Retinal pigment epithelial cell (primary cell): Measurements from ENCODE around the gene ERICH2.

Experiments
- DNase-seq: peaks from one replicate; pipeline ENCODE4 v3.0.0-alpha.2; 2010; ENCODE audit warnings: low read depth
- H3K4me3 ChIP-seq: 2 replicates; pipeline ENCODE4 v1.5.1; 2011; ENCODE audit warnings: mild to moderate bottlenecking, low read length, control low read depth, moderate library complexity
- TF ChIP-seq, protein P1 (sequence below): conservative IDR thresholded peaks from 2 replicates; pipeline ENCODE4 v1.5.1; 2011; ENCODE audit warnings: low read depth, low read length, control low read depth, inconsistent platforms

Gene ERICH2

DNA sequence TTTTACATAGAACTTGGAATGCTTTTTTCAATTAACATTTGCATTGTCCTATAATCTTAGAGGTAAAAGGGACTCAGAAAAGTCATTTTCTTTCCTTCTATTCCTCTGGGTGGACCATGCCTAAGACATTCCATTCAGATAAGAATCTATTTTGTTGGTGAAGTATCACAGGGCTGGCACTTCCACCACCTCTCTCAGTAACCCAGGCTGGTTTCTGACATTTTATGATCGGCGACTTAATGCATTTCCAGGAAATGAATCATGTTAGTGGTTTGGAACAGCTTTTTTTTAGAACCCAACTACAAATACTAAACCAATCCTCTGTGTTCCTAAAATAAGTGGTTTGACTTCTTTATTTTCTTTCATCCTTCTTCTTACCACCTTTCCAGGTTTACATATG is 73.5 kb downstream of the ERICH2 start:
- TF ChIP-seq, protein P1, sequence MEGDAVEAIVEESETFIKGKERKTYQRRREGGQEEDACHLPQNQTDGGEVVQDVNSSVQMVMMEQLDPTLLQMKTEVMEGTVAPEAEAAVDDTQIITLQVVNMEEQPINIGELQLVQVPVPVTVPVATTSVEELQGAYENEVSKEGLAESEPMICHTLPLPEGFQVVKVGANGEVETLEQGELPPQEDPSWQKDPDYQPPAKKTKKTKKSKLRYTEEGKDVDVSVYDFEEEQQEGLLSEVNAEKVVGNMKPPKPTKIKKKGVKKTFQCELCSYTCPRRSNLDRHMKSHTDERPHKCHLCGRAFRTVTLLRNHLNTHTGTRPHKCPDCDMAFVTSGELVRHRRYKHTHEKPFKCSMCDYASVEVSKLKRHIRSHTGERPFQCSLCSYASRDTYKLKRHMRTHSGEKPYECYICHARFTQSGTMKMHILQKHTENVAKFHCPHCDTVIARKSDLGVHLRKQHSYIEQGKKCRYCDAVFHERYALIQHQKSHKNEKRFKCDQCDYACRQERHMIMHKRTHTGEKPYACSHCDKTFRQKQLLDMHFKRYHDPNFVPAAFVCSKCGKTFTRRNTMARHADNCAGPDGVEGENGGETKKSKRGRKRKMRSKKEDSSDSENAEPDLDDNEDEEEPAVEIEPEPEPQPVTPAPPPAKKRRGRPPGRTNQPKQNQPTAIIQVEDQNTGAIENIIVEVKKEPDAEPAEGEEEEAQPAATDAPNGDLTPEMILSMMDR, result no peak
- DNase-seq, result peak; percentile 35

DNA sequence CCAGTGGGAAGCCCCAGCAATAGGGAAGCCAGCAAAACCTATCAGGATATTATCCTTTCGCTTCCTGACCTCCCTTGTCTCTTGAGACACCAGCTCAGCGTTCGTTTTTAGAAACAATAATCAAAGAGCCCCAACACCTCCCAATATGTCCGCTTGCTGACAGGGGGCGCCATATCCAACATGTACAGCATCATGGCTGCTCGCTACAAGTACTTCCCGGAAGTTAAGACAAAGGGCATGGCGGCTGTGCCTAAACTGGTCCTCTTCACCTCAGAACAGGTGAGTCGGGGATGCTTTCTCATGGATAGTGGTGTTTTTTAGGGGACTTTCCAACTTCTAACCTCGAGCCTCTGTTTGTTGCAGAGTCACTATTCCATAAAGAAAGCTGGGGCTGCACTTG is 75.2 kb downstream of the ERICH2 start:
- TF ChIP-seq, protein P1, result peak; percentile 34
- H3K4me3 ChIP-seq, result no peak overlapping the region
- DNase-seq, result no peak

More for the DNA sequence above, 73.5 kb downstream of the ERICH2 start:
- H3K4me3 ChIP-seq, result no peak overlapping the region

DNA sequence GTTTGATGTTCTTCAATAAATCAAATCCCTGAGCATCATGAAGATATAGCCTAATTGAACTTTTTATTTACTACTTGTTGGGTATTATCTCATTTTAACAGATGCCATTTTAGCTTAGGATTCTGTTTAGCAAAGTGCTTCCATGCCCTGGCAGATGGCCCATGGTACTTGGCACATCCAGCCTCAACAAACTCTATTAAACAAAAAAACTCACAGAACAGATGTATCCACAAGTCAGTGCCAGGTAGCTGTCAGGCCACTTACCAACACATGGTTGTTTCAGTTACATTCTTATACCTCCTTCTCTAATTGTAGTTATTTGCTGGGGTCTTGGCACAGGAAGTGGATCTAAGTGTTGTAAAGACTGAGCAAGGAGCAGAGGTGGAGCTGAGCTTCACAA is 76.1 kb downstream of the ERICH2 start:
- TF ChIP-seq, protein P1, result no peak
- no peak overlapping the region for H3K4me3 ChIP-seq
- no peak for DNase-seq

DNA sequence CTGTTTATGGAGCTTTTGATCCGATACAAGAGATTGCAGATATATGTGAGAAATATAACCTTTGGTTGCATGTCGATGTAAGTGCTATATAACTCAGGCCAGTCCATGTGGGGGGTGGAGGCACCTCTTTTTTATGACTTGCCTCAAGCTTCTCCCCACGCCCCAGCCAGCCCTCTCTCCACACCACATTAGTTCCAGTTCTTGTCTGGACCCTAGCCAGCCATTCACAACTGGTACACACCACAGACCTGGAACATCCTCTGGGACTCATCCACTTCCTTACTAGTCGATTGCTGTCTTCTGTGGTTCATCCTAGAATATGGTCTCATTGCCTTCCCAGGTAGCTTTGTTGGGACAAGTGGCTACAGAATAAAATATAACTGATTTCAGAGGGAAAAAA is 77.5 kb downstream of the ERICH2 start:
- no peak overlapping the region for H3K4me3 ChIP-seq
- DNase-seq, result no peak
- TF ChIP-seq, protein P1, result no peak
